Caco-2 (cell line): ENCODE data around the gene CHRNB2. TPM values are rescaled to one million over a fixed set of nuclear protein-coding genes. Genes with fewer than 3 reads are reported as not detected.

ENCODE experiments used
- BruUV-seq: library from RNA; stranded (reverse); fragments of 400-500 nt; replicated peaks from 2 replicates; lab custom pipeline; 2021; lab: Mats Ljungman, UMichigan
- CTCF ChIA-PET: fragments of 300-600 bp; sonication (Branson Sonifier 250); formaldehyde crosslinking; loops from one replicate; lab custom pipeline; 2022; ENCODE audit warnings: antibody characterized with exemption; lab: Charles Lee
- POLR2A ChIA-PET: fragments of 300-600 bp; sonication (Branson Sonifier 250); formaldehyde crosslinking; loops from one replicate; lab custom pipeline; 2022; ENCODE audit warnings: antibody characterized with exemption; lab: Charles Lee
- DNase-seq, 2 experiments: peaks; one replicate each; pipeline versions ENCODE4 v3.0.0 to v3.0.0-alpha.2; 2020 to 2022
- H3K27me3 ChIP-seq: replicated peaks from 2 replicates; pipeline ENCODE4 v1.6.0; 2011; ENCODE audit warnings: low read length; ENCODE audit not compliant: control insufficient read depth, insufficient read depth
- H3K36me3 ChIP-seq: 2 replicates; pipeline ENCODE4 v1.5.1; 2011; ENCODE audit warnings: low read length; ENCODE audit not compliant: control insufficient read depth, insufficient read depth
- H3K4me1 ChIP-seq: fragments of 250-450 bp; sonication (Bioruptor Pico); 2 replicates; pipeline ENCODE4 v1.5.1; 2020; ENCODE audit warnings: mild to moderate bottlenecking
- H3K4me3 ChIP-seq: 2 replicates; pipeline ENCODE4 v1.5.1; 2011; ENCODE audit warnings: low read depth, mild to moderate bottlenecking, control low read depth, low read length
- H3K9me3 ChIP-seq: fragments of 250-450 bp; sonication (Bioruptor Pico); 2 replicates; pipeline ENCODE4 v1.5.1; 2020; ENCODE audit warnings: mild to moderate bottlenecking, moderate library complexity
- H3K27ac Mint-ChIP-seq: one replicate; pipeline ENCODE4 v1.8.0; 2022; ENCODE audit warnings: mixed read lengths; ENCODE audit not compliant: unreplicated experiment
- H3K27me3 Mint-ChIP-seq: one replicate; pipeline ENCODE4 v1.8.0; 2022; ENCODE audit warnings: mixed read lengths; ENCODE audit not compliant: insufficient read depth, unreplicated experiment
- H3K36me3 Mint-ChIP-seq: one replicate; pipeline ENCODE4 v1.8.0; 2022; ENCODE audit warnings: mild to moderate bottlenecking, mixed read lengths; ENCODE audit not compliant: insufficient read depth, unreplicated experiment
- H3K4me1 Mint-ChIP-seq: one replicate; pipeline ENCODE4 v1.8.0; 2022; ENCODE audit warnings: low read depth, mixed read lengths; ENCODE audit not compliant: unreplicated experiment
- H3K4me3 Mint-ChIP-seq: one replicate; pipeline ENCODE4 v1.8.0; 2022; ENCODE audit warnings: mild to moderate bottlenecking, moderate library complexity, mixed read lengths; ENCODE audit not compliant: unreplicated experiment
- H3K9me3 Mint-ChIP-seq: one replicate; pipeline ENCODE4 v1.8.0; 2022; ENCODE audit warnings: mixed read lengths; ENCODE audit not compliant: unreplicated experiment
- intact Hi-C: fragments of 100-400 bp; cut with micrococcal nuclease; formaldehyde crosslinking; loops from one replicate; pipeline ENCODE4 v1.10.0; 2022; ENCODE audit not compliant: unreplicated experiment
- total RNA-seq: library from RNA; stranded (reverse); gene quantifications from 2 replicates; pipeline ENCODE4 v1.2.3, GENCODE V29; 2022
- TF ChIP-seq, protein P1 (sequence below), 2 experiments: fragments of 200-600 bp in 1 of 2; IDR thresholded peaks; 1 replicate in 1 of 2; 2 replicates in 1 of 2; pipeline versions ENCODE4 v1.5.1 to v1.8.0; 2011 to 2022; ENCODE audit warnings: antibody characterized with exemption in 1 of 2, control low read depth in 1 of 2, inconsistent platforms in 1 of 2, low read depth in 1 of 2, low read length in 1 of 2, mild to moderate bottlenecking in 1 of 2, moderate library complexity in 1 of 2; ENCODE audit not compliant: insufficient read depth in 1 of 2, severe bottlenecking in 1 of 2, unreplicated experiment in 1 of 2

The CHRNB2 gene
- total RNA-seq, 1 experiment from 2014 or later, result 0.09 TPM

DNA sequence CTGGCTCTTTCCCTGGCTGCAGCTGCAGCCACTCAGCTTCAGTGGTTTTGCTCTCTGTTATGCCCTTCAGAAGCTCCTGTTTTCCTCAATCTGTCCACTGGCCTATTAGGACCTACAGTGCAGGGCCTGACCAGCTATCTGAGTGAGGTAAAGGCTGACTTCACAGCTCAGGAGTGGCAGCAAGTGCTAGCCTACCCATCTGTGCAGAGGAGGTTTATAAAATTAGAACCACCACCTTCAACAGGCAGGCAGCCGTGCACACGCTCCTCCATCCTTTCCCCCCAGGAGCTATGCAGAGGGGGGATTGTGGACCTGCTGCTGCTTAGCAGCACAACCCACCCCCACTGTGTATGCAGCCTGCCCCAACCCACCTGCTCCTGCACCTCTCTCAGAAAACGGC, 32.1 kb downstream of the CHRNB2 start:
- Histone ChIP-seq H3K4me1 (no peaks in the 10 kb centered on the region), H3K36me3 (peaks cover 4% of the 10 kb centered on the region), H3K9me3 (no peaks in the 10 kb centered on the region), H3K27me3 (no peaks in the 10 kb centered on the region), H3K4me3 (no peak overlapping the region)
- CTCF ChIA-PET, result no interaction called here
- POLR2A ChIA-PET, result no interaction called here
- no peak for DNase-seq
- Mint-ChIP-seq H3K36me3 (peaks cover 68% of the 10 kb centered on the region), H3K4me1 (peaks cover 3% of the 10 kb centered on the region), H3K27ac (no peak overlapping the region), H3K27me3 (no peaks in the 10 kb centered on the region), H3K9me3 (no peaks in the 10 kb centered on the region), H3K4me3 (no peak overlapping the region)
- intact Hi-C loops, result no loop called here
- TF ChIP-seq, protein P1, sequence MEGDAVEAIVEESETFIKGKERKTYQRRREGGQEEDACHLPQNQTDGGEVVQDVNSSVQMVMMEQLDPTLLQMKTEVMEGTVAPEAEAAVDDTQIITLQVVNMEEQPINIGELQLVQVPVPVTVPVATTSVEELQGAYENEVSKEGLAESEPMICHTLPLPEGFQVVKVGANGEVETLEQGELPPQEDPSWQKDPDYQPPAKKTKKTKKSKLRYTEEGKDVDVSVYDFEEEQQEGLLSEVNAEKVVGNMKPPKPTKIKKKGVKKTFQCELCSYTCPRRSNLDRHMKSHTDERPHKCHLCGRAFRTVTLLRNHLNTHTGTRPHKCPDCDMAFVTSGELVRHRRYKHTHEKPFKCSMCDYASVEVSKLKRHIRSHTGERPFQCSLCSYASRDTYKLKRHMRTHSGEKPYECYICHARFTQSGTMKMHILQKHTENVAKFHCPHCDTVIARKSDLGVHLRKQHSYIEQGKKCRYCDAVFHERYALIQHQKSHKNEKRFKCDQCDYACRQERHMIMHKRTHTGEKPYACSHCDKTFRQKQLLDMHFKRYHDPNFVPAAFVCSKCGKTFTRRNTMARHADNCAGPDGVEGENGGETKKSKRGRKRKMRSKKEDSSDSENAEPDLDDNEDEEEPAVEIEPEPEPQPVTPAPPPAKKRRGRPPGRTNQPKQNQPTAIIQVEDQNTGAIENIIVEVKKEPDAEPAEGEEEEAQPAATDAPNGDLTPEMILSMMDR (IDR thresholded peaks at IDR 0.05; ENCODE audit: insufficient read depth in 1 of 2, low read depth in 1 of 2, low read length in 1 of 2, severe bottlenecking in 1 of 2, unreplicated experiment in 1 of 2), result no peak
- BruUV-seq, result no TSS peak

DNA sequence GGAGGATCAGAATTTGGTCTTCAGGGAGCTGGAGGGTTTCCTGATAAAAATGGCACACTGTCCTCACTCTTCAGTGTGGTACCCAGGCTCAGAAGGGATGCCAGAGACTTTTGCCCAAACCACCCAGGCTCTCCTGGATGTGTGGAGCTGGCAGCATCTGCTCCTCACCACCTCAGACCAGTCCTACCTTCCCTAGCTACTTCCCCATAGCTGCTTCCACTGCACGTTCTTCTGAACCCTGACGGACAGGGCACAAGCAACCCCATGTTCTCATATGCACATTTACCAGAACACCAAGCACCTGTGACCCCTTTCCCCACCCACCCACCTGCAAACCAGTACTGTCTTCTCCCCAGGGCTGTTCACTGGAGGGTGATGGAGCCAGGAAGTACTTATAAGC, 35.7 kb downstream of the CHRNB2 start:
- TF ChIP-seq, protein P1 (IDR thresholded peaks at IDR 0.05; ENCODE audit: insufficient read depth in 1 of 2, low read depth in 1 of 2, low read length in 1 of 2, severe bottlenecking in 1 of 2, unreplicated experiment in 1 of 2), result no peak
- Mint-ChIP-seq H3K27me3 (no peaks in the 10 kb centered on the region), H3K9me3 (no peaks in the 10 kb centered on the region), H3K36me3 (peaks cover 64% of the 10 kb centered on the region), H3K4me3 (no peak overlapping the region), H3K4me1 (peaks cover 19% of the 10 kb centered on the region), H3K27ac (no peak overlapping the region)
- ChIA-PET POLR2A (no interaction called here), CTCF (no interaction called here)
- H3K9me3 ChIP-seq, result no peaks in the 10 kb centered on the region
- no peaks in the 10 kb centered on the region for H3K27me3 ChIP-seq
- no peaks in the 10 kb centered on the region for H3K4me1 ChIP-seq
- peaks cover 2% of the 10 kb centered on the region for H3K36me3 ChIP-seq
- H3K4me3 ChIP-seq, result no peak overlapping the region
- intact Hi-C loops, result no loop called here
- DNase-seq, result no peak
- BruUV-seq, result no TSS peak

DNA sequence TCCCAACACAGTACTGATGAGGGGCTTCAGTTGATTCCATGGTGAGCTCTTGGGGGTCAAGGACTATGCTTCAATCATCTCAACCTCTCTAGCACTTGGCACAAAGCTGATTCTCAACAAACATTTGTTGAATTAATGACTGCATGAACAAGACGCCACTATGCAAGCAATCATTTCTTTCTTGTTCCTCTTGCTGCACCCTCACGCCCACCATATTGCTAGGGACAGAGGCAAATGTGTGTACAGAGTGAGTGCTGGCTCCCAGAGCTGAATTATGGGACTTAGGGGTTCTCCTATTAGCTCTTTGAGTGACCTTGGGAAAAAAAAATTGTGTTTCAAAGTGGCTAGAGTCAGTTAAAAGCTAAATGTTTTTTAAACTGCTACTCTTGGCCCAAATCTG, 38.0 kb downstream of the CHRNB2 start:
- H3K36me3 ChIP-seq, result peaks cover 2% of the 10 kb centered on the region
- ChIA-PET POLR2A (no interaction called here), CTCF (interaction anchor here (0.6 to 1.3 kb wide), 2 partner anchors 16 to 38 kb away, joined by 3 read pairs; partner anchors contain the start of gene CHRNB2)
- H3K27ac Mint-ChIP-seq, result no peak overlapping the region
- no peaks in the 10 kb centered on the region for H3K9me3 Mint-ChIP-seq
- no peaks in the 10 kb centered on the region for H3K27me3 Mint-ChIP-seq
- TF ChIP-seq, protein P1 (IDR thresholded peaks at IDR 0.05; ENCODE audit: insufficient read depth in 1 of 2, low read depth in 1 of 2, low read length in 1 of 2, severe bottlenecking in 1 of 2, unreplicated experiment in 1 of 2), result no peak
- peaks cover 30% of the 10 kb centered on the region for H3K4me1 Mint-ChIP-seq
- no peaks in the 10 kb centered on the region for H3K9me3 ChIP-seq
- BruUV-seq, result no TSS peak
- no peak for DNase-seq
- H3K4me1 ChIP-seq, result peaks cover 7% of the 10 kb centered on the region
- H3K4me3 Mint-ChIP-seq, result no peak overlapping the region
- no peak overlapping the region for H3K4me3 ChIP-seq
- H3K27me3 ChIP-seq, result no peaks in the 10 kb centered on the region
- intact Hi-C loops, result no loop called here
- H3K36me3 Mint-ChIP-seq, result peaks cover 48% of the 10 kb centered on the region
